DMS153 treated with DMSO at 0.1 percent for 48 hours (cell line): ENCODE measurements around the gene ZNF580.

Experiments
- DNase-seq: peaks from one replicate; lab custom pipeline; 2025; ENCODE audit not compliant: unreplicated experiment; lab: John Stamatoyannopoulos, UW

ZNF580 gene, protein sequence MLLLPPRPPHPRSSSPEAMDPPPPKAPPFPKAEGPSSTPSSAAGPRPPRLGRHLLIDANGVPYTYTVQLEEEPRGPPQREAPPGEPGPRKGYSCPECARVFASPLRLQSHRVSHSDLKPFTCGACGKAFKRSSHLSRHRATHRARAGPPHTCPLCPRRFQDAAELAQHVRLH

DNA sequence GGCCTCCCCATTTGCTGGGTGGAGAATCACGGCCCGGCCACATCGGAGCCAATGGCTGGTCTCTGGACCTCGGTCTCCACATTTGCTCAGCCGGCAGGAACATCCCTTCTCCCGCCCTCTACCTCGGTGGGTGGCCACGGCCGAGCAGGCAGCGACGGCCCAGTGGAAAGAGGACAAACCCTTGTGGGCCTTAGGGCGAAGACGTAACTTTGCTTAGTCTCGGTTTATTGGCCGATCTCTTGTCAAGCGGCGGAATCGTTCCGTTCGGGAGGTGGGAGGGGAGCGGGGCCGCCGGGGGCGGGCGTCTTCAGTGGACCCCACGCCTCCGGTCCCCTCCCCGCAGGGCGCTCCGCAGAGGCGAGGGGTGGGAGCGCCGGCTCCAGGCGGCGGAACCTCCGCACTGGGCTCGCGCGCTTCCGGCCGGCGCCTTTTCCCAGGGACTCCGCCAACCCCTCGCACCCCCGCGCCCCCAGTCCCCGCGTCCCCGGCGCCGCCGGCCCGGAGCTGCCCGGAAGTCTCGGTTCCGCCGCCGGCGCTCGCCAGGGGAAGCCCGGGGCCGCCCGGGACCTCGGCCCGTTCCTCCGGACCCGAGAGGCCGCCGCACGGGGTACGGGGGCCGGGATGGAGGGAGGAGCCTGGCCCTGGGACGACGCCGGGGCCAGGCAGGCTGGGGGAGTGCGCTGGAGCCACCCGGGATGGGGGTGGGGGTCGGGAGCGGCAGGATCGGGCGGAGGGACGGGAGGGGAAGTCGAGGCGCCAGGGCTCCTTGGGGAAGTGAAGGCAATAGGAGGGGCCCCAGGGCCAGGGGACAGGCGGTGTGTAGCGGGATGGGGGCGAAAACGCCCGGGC is at the start of gene ZNF580:
Gene ZNF580, plus strand, starts transcription at position 426 of the 849 bp plus-strand sequence. CDS start 1,507 bp downstream, outside the sequence.
- DNase-seq, result peak; percentile 39

GRCh38 chr19:55591555-55591954 is 49.2 kb upstream of the ZNF580 start:
- no peak for DNase-seq

DNA sequence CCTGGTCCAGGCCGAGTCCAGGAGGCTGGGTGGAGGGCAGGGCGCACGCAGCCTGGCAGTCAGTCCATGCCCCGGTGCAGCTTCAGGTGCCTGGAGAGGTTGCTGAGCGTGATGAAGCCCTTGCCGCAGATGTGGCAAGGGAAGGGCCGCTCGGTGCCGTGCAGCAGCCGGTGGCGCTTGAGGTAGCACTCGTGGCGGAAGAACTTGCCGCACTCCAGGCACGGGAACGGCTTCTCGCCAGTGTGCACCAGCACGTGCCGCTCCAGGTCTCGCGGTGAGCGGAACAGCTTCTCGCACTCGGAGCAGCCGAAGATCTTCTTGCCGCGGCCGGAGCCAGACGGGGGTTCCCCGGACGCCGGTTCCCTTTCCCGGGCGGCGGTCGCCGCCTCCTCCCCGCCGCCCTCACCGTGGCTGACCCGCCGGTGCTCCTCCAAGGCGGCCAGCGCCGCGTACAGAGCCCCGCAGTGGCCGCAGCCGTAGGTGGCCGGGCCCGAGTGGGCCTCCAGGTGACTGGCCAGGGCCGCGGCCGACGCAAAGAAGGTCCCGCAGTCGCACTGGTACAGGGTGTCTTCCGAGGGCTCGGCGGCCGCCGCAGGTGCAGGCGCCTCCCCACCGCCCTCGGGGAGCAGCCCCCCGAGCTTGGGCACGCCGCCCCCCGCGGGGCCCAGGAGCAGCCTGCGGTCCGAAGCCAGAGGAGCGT is 48.3 kb upstream of the ZNF580 start:
- no peak for DNase-seq

DNA sequence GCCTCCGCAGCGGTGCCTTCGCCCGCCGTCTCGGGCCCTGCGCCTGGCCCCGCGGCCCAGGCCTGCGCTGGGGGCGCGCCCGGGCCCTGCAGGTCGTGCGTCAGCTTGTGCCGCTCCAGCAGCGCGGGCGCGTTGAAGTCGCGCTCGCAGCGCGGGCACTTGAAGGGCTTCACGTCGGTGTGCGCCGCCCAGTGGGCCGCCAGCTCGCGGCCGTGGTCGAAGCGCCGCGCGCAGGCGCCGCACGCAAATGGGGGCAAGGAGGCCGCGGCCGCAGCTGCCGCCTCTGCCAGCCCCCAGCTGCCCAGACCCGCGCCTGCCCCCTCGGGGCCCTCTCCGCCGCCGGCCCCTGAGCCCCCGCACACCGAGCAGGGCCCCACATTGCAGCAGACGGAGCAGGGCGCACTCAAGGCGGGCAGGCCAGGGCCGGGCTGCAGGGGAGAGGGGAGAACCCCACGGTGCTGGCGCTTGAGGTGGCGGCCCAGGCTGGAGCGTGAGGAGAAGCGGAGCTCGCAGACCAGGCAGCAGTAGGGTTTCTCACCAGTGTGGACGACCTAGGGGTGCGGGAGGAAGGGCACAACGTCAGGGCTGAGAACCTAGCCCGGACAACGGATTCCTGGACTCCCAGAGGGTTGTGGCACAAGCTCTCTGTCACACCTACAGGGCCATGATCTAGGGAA is 47.6 kb upstream of the ZNF580 start:
- no peak for DNase-seq

DNA sequence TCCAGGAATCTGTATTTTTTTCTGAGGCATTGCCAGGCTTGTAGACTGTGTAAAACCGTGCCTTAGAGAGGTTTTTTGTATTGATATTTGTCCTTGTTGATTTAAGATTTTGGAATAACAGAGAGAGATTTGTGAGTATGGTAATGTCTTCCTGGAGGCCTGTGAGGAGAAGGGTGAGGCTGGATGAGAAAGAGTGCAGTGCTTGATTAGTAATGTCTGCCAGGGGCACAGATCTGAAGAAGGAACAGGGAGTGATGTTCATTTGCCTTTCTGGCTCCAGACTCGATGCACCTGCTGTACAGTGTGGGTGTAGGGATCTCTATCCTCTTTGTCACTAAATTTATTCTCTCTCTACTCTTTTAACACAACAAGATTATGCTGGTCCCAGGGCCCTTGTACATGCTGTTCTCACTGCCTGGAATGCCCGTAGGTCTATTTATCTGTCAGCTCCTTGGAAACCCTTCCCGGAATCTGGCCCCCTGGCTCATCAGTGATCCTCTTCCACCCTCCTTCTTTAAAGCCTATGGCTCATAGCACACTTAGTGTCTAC is 45.7 kb upstream of the ZNF580 start:
- no peak for DNase-seq

DNA sequence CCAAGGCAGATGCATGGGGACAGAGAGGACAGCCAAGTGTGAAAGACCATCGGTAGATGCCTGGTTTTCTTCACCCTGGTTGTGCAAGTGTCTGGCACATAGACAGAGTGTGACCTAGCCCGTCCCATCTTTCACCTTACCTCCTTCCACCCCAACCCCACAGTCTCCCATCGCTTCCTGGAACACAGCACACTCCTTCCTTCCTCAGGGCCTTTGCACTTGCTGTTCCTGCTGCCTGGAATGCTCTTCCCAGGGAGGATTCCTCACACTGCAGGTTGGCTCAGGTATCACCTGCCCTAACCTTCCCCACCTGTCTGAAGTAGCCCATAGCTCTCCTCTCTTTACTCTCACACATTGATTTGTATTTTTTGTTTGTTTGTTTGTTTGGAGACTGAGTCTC is 44.5 kb upstream of the ZNF580 start:
- no peak for DNase-seq

GRCh38 chr19:55597501-55597921 is 43.3 kb upstream of the ZNF580 start:
- DNase-seq, result no peak

DNA sequence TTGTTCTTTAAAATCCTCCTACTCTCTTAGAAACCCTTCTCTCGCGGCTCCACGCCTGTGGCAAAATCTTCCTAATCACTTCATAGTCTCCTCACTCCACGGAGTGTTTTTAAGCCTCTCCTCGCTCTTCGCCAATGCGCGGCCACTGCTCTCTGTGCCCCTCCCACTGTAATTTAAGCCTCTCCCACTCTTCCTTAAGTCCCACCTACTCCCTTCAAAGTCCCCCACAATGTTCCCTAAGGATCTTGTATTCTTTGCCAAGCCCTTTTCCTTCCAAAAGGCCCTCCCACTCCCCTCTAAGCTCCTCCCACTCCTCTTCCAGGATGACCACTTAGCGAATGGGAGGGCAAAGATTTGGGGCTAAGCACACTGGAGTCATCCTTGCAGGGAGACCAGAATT is 42.8 kb upstream of the ZNF580 start:
- DNase-seq, result no peak

- peak; percentile 88 for DNase-seq
Measured at GRCh38 chr19:55598719-55599467, 41.9 kb upstream of the ZNF580 start.

DNA sequence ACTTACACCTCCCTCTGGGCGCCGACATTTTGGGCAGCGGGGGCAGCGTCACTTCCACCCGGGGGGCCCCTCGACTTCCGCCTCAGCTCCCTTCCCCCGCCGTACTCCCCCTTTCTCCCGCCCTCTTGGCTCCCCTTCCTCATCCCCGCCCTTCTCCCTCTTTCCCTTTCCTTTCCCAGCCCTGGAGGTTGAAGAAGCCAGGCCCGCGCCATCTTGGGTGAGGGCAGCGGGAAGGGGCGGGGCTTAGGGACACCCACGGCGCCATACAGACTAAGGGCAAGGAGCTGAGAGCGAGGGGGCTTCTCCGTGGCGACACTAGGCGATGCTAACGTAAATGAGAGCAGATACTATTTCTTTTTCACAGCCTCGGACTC is 41.3 kb upstream of the ZNF580 start, which contains the start of gene FIZ1:
Gene FIZ1, minus strand, starts transcription at position 50 of the 374 bp plus-strand sequence. CDS start 1,652 bp downstream, outside the sequence.
- DNase-seq, result peak; percentile 90

DNA sequence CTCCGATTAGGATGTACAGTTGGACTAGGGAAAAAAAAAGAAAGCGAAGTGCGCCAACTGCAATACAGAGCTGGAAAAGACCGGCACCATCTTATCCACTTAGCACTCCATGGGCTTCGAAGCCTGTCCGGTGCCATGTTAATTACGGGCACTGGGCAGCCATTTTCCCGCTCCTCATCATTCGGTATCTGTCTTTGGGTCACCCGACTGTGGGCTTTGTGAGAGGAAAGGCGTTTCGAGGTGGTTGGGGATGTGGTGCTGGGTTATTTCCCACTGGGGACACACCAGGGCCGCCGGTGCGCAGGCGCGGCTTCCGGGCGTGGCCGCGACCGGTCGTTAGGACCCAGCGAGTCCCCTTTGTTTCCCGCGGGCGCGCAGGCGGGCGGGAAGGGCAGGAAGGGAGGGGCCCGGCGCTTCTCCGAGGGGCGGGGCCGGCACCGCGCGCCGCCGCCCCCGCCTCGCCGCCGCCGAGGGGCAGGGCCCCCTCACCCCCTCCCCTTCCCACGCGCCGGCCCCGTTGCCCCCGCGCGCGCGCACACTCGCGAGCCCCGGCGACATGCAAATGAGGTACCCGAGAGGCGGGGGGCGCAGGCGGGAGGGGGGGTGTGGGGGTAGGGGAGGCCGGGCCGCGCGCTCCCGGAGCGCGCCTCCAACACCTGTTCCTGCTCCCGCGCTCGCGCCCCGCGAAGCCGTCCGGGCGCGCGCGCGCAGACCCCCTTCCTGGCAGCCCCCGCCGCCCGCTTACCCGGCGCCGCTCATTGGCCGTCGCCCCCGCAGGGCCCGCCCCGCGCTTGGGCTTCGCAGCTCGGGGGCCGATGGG is 40.8 kb upstream of the ZNF580 start, which contains the start of gene ZNF524:
Gene ZNF524, plus strand, starts transcription at position 447 of the 820 bp plus-strand sequence. CDS start 1,825 bp downstream, outside the sequence.
- peak; percentile 87 for DNase-seq

GRCh38 chr19:55600662-55601028 is 40.2 kb upstream of the ZNF580 start:
- DNase-seq, result no peak

- DNase-seq, result no peak
Measured at GRCh38 chr19:55601084-55601483, 39.7 kb upstream of the ZNF580 start.

DNA sequence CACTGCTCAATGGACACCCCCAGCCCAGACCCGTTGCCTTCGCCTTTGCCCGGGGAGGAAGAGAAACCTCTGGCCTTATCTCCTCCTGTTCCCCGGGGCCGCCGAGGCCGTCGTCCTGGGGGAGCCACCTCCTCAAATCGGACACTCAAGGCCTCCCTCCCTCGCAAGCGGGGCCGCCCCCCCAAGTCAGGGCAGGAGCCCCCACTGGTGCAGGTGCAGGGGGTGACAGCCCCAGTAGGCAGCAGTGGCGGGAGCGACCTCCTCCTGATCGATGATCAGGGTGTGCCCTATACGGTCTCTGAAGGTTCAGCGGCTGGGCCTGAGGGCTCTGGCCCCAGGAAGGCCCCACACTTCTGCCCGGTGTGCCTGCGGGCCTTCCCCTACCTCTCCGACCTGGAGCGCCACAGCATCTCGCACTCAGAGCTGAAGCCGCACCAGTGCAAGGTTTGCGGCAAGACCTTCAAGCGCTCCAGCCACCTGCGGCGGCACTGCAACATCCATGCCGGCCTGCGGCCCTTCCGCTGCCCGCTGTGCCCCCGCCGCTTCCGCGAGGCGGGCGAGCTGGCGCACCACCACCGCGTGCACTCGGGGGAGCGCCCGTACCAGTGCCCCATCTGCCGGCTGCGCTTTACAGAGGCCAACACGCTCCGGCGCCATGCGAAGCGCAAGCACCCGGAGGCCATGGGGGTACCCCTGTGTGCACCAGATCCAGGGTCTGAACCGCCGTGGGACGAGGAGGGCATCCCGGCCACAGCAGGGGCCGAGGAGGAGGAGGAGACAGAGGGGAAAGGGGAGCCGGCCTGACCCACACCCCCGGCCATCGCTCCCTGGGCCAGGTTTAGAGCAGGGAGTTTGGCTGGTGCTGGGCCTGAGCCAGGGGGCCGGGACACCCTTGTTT is 38.4 kb upstream of the ZNF580 start:
- no peak for DNase-seq

DNA sequence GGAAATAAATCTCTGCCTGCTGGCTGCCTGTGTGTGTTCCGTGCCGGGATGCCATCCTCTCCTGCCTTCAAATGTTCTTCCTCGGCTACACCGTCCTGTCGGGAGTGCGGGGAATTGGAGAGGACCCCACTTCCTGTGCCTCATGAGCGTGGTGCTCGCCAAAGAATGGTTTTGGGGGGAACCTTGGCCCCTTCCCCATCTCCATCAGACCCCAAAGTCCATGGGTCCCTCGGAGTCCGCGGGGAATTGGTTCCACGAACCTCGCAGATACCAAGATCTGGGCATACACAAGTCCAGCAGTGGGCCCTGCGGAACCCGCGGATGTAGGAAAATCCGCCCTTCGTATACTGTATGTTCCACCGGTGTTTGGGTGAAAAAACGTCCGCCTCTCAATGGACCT is 37.7 kb upstream of the ZNF580 start:
- no peak for DNase-seq

DNA sequence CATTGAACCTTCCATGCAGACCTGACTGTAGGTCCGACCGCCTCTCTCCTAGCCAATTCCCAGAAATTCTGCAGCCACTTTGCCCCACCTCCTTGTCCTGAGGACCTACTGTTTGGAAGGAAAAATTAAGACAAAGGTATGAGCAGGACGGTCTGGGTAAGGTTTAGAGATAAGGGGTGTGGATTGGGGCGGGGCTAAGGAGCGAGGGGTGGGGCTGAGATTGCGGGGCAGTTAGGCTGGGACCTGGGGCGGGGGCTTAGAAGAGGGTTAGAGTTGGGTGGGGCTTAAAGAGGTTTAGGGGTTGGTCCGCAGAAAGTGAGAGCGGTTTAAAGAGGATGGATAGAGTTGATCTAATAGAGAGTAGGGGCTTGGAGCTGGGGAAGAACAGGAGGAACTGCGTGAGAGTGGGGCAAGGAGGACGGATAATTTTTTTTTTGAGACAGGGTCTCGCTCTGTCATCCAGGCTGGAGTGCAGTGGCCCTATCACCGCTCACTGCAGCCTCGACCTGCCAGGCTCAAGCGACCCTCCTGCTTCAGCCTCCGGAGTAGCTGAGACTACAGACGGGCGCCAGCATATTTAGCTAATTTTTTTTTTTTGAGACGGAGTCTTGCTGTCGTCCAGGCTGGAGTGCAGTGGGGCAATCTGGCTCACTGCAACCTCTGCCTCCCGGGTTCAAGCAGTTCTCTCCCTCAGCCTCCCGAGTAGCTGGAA is 37.1 kb upstream of the ZNF580 start:
- no peak for DNase-seq

GRCh38 chr19:55605207-55605636 is 35.6 kb upstream of the ZNF580 start:
- peak; percentile 92 for DNase-seq
